Eye (tissue), 1 donor: ENCODE results near the gene FIGNL1.
"Not testable (repeated sequence)": the region's sequence is repeated elsewhere in the genome, so short reads cannot be mapped to it uniquely, and the experiment has no call there.

Experiments used
- DNase-seq: peaks from one replicate; pipeline ENCODE4 v3.0.0-alpha.2; 2015

Gene FIGNL1

GRCh38 chr7:50470250-50471163, 20.4 kb upstream of the FIGNL1 start:
- DNase-seq: no peak

GRCh38 chr7:50469181-50469580, 19.0 kb upstream of the FIGNL1 start:
- no peak for DNase-seq

- peak; percentile 92 for DNase-seq
Measured at GRCh38 chr7:50467817-50468610, 17.9 kb upstream of the FIGNL1 start.

DNA sequence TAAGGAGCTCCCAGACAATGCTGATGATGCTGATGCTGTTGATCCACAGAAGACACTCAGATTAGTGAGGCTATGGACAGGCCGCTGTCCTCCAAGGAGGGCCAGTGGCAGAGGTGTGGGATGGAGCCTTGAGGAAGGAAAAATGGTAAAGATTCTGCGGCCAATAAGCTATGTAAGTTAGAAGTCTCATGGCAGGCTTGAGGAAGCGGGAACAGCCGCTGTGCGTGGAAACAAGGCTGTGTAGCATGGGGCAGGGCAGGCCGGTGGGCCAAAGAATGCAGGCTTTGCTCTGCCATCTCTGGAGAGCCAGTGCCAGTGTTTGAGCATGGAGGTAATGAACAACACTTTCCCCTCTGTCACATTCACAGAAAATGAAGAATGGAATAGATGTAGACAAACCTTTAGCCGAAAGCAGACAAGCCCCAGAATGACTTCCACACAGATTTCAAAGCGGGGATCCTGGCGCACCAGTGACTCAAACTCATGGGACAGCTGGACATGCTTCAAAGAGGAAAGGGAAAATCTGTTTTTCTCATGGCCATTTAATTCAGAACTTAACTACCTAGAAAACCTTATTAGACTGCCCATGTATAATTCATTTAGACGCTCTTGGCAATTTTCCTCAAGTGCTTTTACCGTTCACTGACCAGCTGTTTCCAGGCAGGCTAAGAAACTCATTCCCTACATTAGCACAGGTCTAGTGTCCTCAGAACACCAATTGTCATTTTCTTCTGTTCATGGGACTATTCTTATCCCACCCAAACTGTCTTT, 16.9 kb upstream of the FIGNL1 start:
- peak; percentile 45 for DNase-seq

DNA sequence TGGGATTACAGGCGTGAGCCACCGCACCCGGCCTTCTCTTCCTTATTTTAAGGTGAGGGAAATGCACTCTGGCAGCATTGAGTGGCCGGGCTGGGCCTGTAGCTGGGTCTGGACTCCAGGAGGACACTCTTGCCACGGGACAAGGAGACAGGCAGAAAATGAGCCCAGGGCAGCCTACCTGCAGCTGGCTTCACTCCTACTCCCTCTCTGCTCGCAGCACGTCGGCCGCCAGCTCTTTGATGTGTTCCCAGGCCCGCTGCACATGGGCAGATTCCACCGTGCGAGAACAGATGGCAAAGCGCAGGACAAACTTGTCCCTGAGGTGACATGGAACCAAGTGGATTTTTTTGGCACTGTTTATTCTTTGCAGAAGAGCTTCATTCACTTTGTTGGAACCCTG, 12.9 kb upstream of the FIGNL1 start:
- DNase-seq: no peak

DNA sequence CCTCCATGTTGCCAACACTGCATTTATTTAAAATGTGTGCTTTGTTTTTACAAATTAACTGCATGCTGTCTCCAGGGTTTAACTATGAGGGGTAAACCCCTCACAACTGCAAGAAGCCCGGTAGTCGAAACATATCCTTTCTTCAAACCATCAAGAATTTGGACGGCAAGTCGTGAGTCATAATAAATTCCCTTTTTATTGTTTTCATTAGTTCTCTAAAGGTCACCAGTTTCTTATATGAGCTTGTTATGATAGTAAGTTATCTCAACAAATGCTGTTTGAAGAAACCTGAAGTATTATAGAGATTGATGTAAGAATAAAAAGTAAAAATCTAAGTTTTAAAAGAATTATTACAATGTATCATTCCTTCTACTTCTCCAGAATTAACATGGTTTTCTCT, 12.2 kb upstream of the FIGNL1 start:
- no peak for DNase-seq

GRCh38 chr7:50461695-50462094, 11.5 kb upstream of the FIGNL1 start:
- DNase-seq: no peak

DNA sequence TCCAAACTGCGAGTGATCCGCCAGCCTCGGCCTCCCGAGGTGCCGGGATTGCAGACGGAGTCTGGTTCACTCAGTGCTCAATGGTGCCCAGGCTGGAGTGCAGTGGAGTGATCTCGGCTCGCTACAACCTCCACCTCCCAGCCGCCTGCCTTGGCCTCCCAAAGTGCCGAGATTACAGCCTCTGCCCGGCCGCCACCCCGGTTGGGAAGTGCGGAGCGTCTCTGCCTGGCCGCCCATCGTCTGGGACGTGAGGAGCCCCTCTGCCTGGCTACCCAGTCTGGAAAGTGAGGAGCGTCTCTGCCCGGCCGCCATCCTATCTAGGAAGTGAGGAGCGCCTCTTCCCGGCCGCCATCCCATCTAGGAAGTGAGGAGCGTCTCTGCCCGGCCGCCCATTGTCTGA, 9.0 kb upstream of the FIGNL1 start:
- DNase-seq: not testable (repeated sequence)

GRCh38 chr7:50458651-50459050, 8.5 kb upstream of the FIGNL1 start:
- not testable (repeated sequence) for DNase-seq

- no peak for DNase-seq
Measured at GRCh38 chr7:50456371-50457123, 6.4 kb upstream of the FIGNL1 start.

- DNase-seq: no peak
Measured at GRCh38 chr7:50455658-50456057, 5.5 kb upstream of the FIGNL1 start.

DNA sequence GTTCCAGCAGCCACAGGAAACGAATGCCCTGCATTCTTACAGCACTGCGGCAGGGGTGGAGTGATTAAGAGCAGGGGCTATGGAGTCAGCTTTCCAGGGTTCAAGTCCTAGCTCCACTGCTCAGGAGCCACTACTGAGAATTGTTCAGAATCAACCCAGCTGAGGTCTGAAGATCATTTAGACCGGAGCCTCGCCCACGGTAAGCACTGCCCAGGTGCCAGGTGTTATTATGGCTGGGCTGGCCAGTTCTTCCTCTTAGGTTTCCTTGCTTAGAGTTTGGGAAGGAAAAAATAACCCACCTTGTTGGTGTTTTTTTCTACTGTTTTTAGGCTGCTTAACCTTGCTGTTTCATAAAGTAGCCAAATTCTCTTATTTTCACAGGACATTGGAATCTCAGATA, 4.8 kb upstream of the FIGNL1 start:
- DNase-seq: no peak

GRCh38 chr7:50450590-50451032, 461 bp upstream of the FIGNL1 start:
- no peak for DNase-seq

GRCh38 chr7:50449501-50449880, 659 bp downstream of the FIGNL1 start:
- DNase-seq: no peak

GRCh38 chr7:50448823-50449222, 1.3 kb downstream of the FIGNL1 start:
- DNase-seq: no peak

DNA sequence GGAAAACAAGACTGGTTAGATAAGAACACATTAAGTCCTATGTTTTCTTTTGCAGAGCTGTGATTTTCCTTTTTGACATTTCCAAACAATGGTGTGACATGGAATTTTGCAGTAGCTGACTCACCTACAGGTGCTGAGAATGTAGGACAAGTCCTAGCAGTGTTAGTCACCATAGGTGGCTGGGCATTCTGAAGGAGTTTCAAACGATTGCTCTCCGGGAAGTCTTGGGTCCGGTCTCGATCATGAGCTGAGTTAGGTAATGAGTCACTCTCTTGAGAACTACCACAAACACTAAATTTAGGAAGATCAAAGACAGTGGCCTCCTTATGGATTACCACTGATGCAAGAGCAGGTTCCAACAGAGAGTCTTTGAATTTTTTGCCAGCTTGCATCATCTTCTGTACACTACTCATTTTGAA, 3.6 kb downstream of the FIGNL1 start:
- DNase-seq: no peak

- DNase-seq: no peak
Measured at GRCh38 chr7:50436133-50436806, 13.9 kb downstream of the FIGNL1 start.

- no peak for DNase-seq
Measured at GRCh38 chr7:50431722-50432305, 18.3 kb downstream of the FIGNL1 start.

DNA sequence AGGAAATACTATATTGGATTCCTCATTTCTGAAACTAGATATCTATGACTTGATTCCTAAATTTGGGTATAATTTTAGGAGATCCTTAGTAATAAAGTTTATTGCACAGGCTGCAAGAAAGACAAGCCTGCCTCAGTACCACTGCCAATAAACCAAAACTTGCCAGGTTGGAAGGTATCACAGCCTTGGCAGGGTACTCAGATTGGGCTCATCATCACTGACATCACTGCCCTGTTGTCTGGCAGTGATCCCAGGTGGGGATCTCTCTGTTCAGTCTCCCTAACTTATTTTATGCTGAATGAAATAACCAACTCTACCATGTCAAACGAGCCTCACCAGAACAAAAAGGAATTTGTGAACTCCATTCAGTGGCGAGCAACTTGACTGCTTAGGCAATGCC, 18.8 kb downstream of the FIGNL1 start:
- DNase-seq: no peak

DNA sequence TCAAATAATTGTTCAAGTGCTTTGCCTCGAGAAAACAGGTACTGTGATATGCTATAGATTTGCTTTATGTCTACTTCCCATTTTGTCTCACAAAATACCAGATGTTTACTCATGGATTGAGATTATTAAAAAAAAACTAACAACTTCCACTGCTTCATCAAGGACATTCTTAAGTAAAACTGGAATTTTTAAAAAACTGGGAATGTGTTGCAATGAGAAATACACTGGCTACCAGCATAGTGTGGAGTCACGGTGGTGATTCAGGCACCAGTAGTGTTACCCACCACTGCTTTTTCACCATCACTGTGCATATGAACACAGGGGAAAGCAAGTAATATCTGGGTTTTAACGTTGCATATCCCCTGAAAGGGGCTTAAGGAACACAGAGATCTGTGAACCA, 21.2 kb downstream of the FIGNL1 start:
- DNase-seq: no peak

- no peak for DNase-seq
Measured at GRCh38 chr7:50427518-50427917, 22.6 kb downstream of the FIGNL1 start.
